Neural progenitor cell (in vitro differentiated cells): ENCODE data around the gene MARCKSL1. TPM values are rescaled to one million over a fixed set of nuclear protein-coding genes. Genes with fewer than 3 reads are reported as not detected.
A peak's percentile ranks its signal among the peaks of the same experiment; 100 is the strongest.

Experiments
- DNase-seq: peaks from one replicate; pipeline ENCODE4 v3.0.0-alpha.2; 2016; ENCODE audit warnings: low spot score
- H2AFZ ChIP-seq: fragments of 200-600 bp; sonication (generic); replicated peaks from 2 replicates; pipeline ENCODE4 v1.6.1; 2016; ENCODE audit warnings: antibody characterized with exemption
- H3F3A ChIP-seq: fragments of 200-600 bp; sonication (generic); 2 replicates; pipeline ENCODE4 v1.6.1; 2016; ENCODE audit warnings: antibody characterized with exemption, low read depth
- H3K27ac ChIP-seq: fragments of 200-600 bp; sonication (generic); 2 replicates; pipeline ENCODE4 v1.5.1; 2016; ENCODE audit warnings: mild to moderate bottlenecking
- H3K27me3 ChIP-seq: fragments of 200-600 bp; sonication (generic); 2 replicates; pipeline ENCODE4 v1.6.1; 2016; ENCODE audit warnings: mild to moderate bottlenecking, moderate library complexity
- H3K36me3 ChIP-seq: fragments of 200-600 bp; sonication (generic); 2 replicates; pipeline ENCODE4 v1.5.1; 2016
- H3K4me1 ChIP-seq: fragments of 200-600 bp; sonication (generic); 2 replicates; pipeline ENCODE4 v1.6.1; 2016; ENCODE audit warnings: mixed run types
- H3K4me2 ChIP-seq: fragments of 200-600 bp; sonication (generic); 2 replicates; pipeline ENCODE4 v1.6.1; 2016
- H3K4me3 ChIP-seq: fragments of 200-600 bp; sonication (generic); 2 replicates; pipeline ENCODE4 v1.5.1; 2016
- H3K79me2 ChIP-seq: fragments of 200-600 bp; sonication (generic); 2 replicates; pipeline ENCODE4 v1.6.1; 2016; ENCODE audit warnings: low read depth
- H3K9ac ChIP-seq: fragments of 200-600 bp; sonication (generic); 2 replicates; pipeline ENCODE4 v1.6.1; 2016
- H3K9me3 ChIP-seq: fragments of 200-600 bp; sonication (generic); 2 replicates; pipeline ENCODE4 v1.5.1; 2016; ENCODE audit warnings: low read depth
- H4K20me1 ChIP-seq: fragments of 200-600 bp; sonication (generic); 2 replicates; pipeline ENCODE4 v1.6.1; 2016; ENCODE audit warnings: low read depth
- H3K27ac Mint-ChIP-seq: 3 replicates; pipeline ENCODE4 v1.8.0; 2021; ENCODE audit warnings: mixed read lengths
- H3K27me3 Mint-ChIP-seq: 2 replicates; pipeline ENCODE4 v1.8.0; 2022; ENCODE audit warnings: low read depth, mild to moderate bottlenecking, inconsistent platforms, moderate library complexity, mixed read lengths; ENCODE audit not compliant: insufficient read depth
- H3K36me3 Mint-ChIP-seq: 3 replicates; pipeline ENCODE4 v1.8.0; 2021; ENCODE audit warnings: mixed read lengths
- H3K4me1 Mint-ChIP-seq: 3 replicates; pipeline ENCODE4 v1.8.0; 2021; ENCODE audit warnings: mixed read lengths
- H3K4me3 Mint-ChIP-seq: 3 replicates; pipeline ENCODE4 v1.8.0; 2021; ENCODE audit warnings: mild to moderate bottlenecking, moderate library complexity, mixed read lengths
- H3K9me3 Mint-ChIP-seq: 3 replicates; pipeline ENCODE4 v1.8.0; 2020; ENCODE audit warnings: mixed read lengths
- EZH2 ChIP-seq: fragments of 200-600 bp; sonication (generic); IDR thresholded peaks from 2 replicates; pipeline ENCODE4 v1.6.1; 2017; ENCODE audit warnings: antibody characterized with exemption, mild to moderate bottlenecking, moderate library complexity
- EZH2phosphoT487 ChIP-seq: fragments of 200-600 bp; sonication (generic); IDR thresholded peaks from 2 replicates; pipeline ENCODE4 v1.6.1; 2017; ENCODE audit warnings: antibody characterized with exemption
- total RNA-seq: library from RNA; depleted of rRNA; stranded (reverse); fragments of >200 nt; gene quantifications from 2 replicates; pipeline ENCODE4 v1.2.3, GENCODE V29; 2015; ENCODE audit warnings: low replicate concordance
- TF ChIP-seq, protein P1 (sequence below): fragments of 200-600 bp; sonication (generic); IDR thresholded peaks from 2 replicates; pipeline ENCODE4 v1.5.1; 2017; ENCODE audit warnings: antibody characterized with exemption, mild to moderate bottlenecking

Gene MARCKSL1
- total RNA-seq, 1 donor from 2014 or later = 258 TPM

DNA sequence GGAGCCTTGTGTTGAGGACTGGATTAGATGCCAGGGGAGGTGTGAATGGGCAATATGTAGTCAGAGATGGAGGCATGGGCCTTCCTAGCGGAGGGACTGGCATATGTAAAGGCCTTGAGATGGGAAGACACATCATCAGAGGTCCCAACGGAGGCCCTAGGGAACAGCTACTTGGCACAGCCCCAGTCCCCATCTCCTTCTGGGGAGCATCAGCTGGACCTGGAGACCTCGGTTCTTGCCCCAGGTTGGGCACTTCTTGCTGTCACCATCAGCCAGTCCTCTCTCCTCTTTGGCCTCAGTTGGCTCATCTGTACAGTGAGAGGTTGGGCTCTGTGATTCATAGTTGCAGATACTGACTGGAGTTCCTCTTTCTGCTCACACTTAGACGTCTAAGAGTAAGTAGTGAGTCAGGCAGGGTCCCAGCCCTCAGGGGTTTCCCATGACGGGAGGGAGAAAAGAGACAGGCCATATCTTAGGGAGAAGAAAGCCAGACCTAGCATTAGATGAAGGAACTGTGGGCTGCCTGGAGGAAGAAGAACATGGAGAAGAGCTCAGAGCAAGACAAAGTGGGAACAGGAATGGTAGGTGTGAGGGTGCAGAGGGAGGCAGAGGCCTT is 3.4 kb upstream of the MARCKSL1 start:
- peaks cover 13% of the 10 kb centered on the region for H4K20me1 ChIP-seq
- Mint-ChIP-seq H3K4me1 (peaks cover 23% of the 10 kb centered on the region), H3K9me3 (no peaks in the 10 kb centered on the region), H3K36me3 (peaks cover 4% of the 10 kb centered on the region), H3K27ac (no peak overlapping the region), H3K27me3 (peaks cover 7% of the 10 kb centered on the region), H3K4me3 (no peak overlapping the region)
- no peak overlapping the region for H3K27ac ChIP-seq
- no peak overlapping the region for H3K4me3 ChIP-seq
- H2AFZ ChIP-seq = no peak overlapping the region
- H3K36me3 ChIP-seq = no peaks in the 10 kb centered on the region
- peaks cover 7% of the 10 kb centered on the region for H3K27me3 ChIP-seq
- H3K4me1 ChIP-seq = peaks cover 26% of the 10 kb centered on the region
- peaks cover 15% of the 10 kb centered on the region for H3K79me2 ChIP-seq
- peaks cover 21% of the 10 kb centered on the region for H3F3A ChIP-seq
- DNase-seq = no peak
- H3K9me3 ChIP-seq = no peaks in the 10 kb centered on the region
- TF ChIP-seq EZH2 = no peak
- TF ChIP-seq, protein P1, sequence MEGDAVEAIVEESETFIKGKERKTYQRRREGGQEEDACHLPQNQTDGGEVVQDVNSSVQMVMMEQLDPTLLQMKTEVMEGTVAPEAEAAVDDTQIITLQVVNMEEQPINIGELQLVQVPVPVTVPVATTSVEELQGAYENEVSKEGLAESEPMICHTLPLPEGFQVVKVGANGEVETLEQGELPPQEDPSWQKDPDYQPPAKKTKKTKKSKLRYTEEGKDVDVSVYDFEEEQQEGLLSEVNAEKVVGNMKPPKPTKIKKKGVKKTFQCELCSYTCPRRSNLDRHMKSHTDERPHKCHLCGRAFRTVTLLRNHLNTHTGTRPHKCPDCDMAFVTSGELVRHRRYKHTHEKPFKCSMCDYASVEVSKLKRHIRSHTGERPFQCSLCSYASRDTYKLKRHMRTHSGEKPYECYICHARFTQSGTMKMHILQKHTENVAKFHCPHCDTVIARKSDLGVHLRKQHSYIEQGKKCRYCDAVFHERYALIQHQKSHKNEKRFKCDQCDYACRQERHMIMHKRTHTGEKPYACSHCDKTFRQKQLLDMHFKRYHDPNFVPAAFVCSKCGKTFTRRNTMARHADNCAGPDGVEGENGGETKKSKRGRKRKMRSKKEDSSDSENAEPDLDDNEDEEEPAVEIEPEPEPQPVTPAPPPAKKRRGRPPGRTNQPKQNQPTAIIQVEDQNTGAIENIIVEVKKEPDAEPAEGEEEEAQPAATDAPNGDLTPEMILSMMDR = no peak
- no peak for TF ChIP-seq EZH2phosphoT487
- no peak overlapping the region for H3K4me2 ChIP-seq
- no peak overlapping the region for H3K9ac ChIP-seq

DNA sequence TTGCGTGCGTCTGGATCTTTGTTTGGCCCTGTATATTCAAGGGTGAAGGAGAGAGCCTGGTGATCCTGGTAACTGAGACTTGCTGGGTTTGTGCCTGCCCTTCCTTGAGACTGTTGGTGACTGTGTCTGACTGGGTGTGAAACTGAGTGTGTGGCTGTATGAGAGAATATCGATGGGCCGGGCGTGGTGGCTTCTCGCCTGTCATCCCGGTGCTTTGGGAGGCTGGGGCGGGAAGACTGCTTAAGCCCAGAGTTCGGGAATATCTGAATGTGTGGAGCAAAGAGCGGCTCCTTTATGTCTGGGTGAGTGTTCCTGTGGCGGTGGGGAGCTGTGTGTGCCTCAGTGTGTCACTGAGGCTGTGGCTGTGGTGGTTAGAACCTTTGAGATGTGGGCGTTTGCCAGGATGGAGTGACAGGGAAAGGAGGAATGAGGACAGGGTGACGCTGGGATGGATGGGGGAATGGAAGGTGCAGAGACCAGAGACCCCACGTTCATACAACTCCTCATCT is 2.7 kb upstream of the MARCKSL1 start:
- H2AFZ ChIP-seq = no peak overlapping the region
- Mint-ChIP-seq H3K27ac (peak overlapping the region; percentile 61), H3K4me1 (peaks cover 30% of the 10 kb centered on the region), H3K27me3 (peaks cover 14% of the 10 kb centered on the region), H3K9me3 (no peaks in the 10 kb centered on the region), H3K36me3 (peaks cover 11% of the 10 kb centered on the region), H3K4me3 (peak overlapping the region; percentile 44)
- no peak for TF ChIP-seq EZH2phosphoT487
- TF ChIP-seq EZH2 = no peak
- TF ChIP-seq, protein P1 = no peak
- H3K27ac ChIP-seq = no peak overlapping the region
- H3K9me3 ChIP-seq = no peaks in the 10 kb centered on the region
- DNase-seq = no peak
- H3K4me3 ChIP-seq = no peak overlapping the region
- peaks cover 34% of the 10 kb centered on the region for H3K4me1 ChIP-seq
- H3K79me2 ChIP-seq = peaks cover 23% of the 10 kb centered on the region
- peaks cover 29% of the 10 kb centered on the region for H3F3A ChIP-seq
- H3K27me3 ChIP-seq = peaks cover 7% of the 10 kb centered on the region
- no peak overlapping the region for H3K9ac ChIP-seq
- peak overlapping the region; percentile 42 for H3K4me2 ChIP-seq
- peaks cover under 1% of the 10 kb centered on the region for H3K36me3 ChIP-seq
- H4K20me1 ChIP-seq = peaks cover 21% of the 10 kb centered on the region

DNA sequence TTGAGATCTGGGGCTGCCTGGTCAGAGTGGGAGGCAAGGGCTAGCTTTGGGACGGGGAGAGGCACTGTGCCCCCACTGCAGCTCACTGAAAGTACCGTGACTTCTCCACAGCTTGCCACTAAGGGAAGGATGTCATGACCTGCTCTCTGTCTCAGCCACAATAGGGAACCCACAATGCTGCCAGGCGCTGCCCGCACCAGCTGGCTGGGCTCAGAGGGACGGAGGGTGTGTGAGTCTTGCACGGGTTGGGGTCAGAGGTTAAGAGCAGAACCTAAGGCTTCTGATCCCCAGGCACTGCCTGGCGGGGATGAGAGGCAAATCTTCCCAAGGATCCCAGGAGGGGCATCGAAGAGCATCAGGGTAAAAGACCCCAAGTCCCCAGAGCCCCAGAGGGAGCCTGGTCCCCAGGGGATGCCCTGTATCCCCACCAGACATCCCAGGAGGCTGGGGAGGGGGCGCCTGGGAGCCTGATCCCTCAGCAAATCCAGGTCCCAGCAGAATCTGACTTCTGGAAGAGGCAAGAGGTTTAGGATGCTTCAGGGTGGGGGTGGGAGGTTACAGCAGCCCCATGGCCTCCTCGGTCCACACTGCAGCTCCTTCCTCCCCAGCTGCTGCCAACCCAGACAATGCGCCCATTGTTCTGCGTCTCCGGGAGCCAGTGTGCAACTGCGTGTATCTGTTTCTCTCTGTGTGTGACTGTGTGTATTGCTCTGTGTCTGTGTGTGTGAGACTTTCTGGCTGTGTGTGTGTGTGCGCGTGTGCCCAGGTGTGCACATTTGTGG is 2.0 kb upstream of the MARCKSL1 start:
- peaks cover 14% of the 10 kb centered on the region for H3K36me3 Mint-ChIP-seq
- peak overlapping the region; percentile 61 for H3K27ac Mint-ChIP-seq
- H3K4me3 Mint-ChIP-seq = peak overlapping the region; percentile 66

More for the DNA sequence above, 2.0 kb upstream of the MARCKSL1 start:
- H4K20me1 ChIP-seq = peaks cover 28% of the 10 kb centered on the region
- H3K9me3 Mint-ChIP-seq = no peaks in the 10 kb centered on the region
- H3K4me2 ChIP-seq = peak overlapping the region; percentile 42
- H3K4me1 Mint-ChIP-seq = peaks cover 34% of the 10 kb centered on the region
- H3K27me3 Mint-ChIP-seq = peaks cover 17% of the 10 kb centered on the region
- H3K79me2 ChIP-seq = peaks cover 30% of the 10 kb centered on the region
- H3K9ac ChIP-seq = no peak overlapping the region
- no peak overlapping the region for H3K4me3 ChIP-seq
- DNase-seq = peak; percentile 57
- peaks cover 36% of the 10 kb centered on the region for H3F3A ChIP-seq
- peaks cover 36% of the 10 kb centered on the region for H3K4me1 ChIP-seq
- H3K36me3 ChIP-seq = peaks cover 6% of the 10 kb centered on the region
- TF ChIP-seq EZH2phosphoT487 (no peak), EZH2 (no peak)
- TF ChIP-seq, protein P1 = no peak
- peaks cover 7% of the 10 kb centered on the region for H3K27me3 ChIP-seq
- H3K9me3 ChIP-seq = no peaks in the 10 kb centered on the region
- no peak overlapping the region for H3K27ac ChIP-seq
- no peak overlapping the region for H2AFZ ChIP-seq
